Measurements from ENCODE around the gene CEBPA. TPM values are rescaled to one million over a fixed set of nuclear protein-coding genes. Genes with fewer than 3 reads are reported as not detected.

Gene CEBPA
- total RNA-seq, 5 donors from 2014 or later (not counting 1 experiment from before 2014, with no cell fraction given), result 1.1 to 2.1 (median 1.8) TPM

- Histone ChIP-seq H3K36me3 (ENCODE audit: control insufficient read depth in 2 of 2, extremely low read depth in 1 of 2, insufficient read depth in 1 of 2, low read length in 1 of 2) (no peaks in the 10 kb centered on the region), H3K27ac (ENCODE audit: low read length) (no peak overlapping the region), H3K9me3 (no peaks in the 10 kb centered on the region), H3K27me3 (replicated peaks in 1 of 2; ENCODE audit: control insufficient read depth in 2 of 2, extremely low read depth in 1 of 2, insufficient read depth in 2 of 2, low read length in 1 of 2) (peaks cover 0 to 24% of the 10 kb centered on the region in 2 experiments), H3K4me3 (ENCODE audit: control insufficient read depth in 1 of 2, extremely low read depth in 1 of 2, low read length in 1 of 2) (no peak overlapping the region), H3K4me1 (ENCODE audit: control insufficient read depth in 1 of 2, extremely low read depth in 1 of 2, insufficient read depth in 2 of 2, low read length in 2 of 2) (peaks cover 0 to 6% of the 10 kb centered on the region in 2 experiments)
- WGBS (ENCODE audit: insufficient coverage), result 86% methylated on average over 23 of the region's 26 CpGs
- no peak overlapping the region for H3K4me3 Mint-ChIP-seq
- no peak overlapping the region for H3K27ac Mint-ChIP-seq
- H3K4me1 Mint-ChIP-seq, result peaks cover 0 to 9% (median 4%) of the 10 kb centered on the region in 3 donors
- CTCF ChIA-PET, result no interaction called here
- DNase-seq (no peak), ATAC-seq (replicated peaks in 1 of 4) (no peak)
- no peaks in the 10 kb centered on the region for H3K36me3 Mint-ChIP-seq
- H3K9me3 Mint-ChIP-seq, result no peaks in the 10 kb centered on the region
- POLR2A ChIA-PET, result no interaction called here
- no peaks in the 10 kb centered on the region for H3K27me3 Mint-ChIP-seq
Measured at GRCh38 chr19:33273065-33273736, 29.1 kb downstream of the CEBPA start.

- Histone ChIP-seq H3K27me3 (replicated peaks in 1 of 2; ENCODE audit: control insufficient read depth in 2 of 2, extremely low read depth in 1 of 2, insufficient read depth in 2 of 2, low read length in 1 of 2) (peaks cover 0 to 21% of the 10 kb centered on the region in 2 experiments), H3K4me1 (ENCODE audit: control insufficient read depth in 1 of 2, extremely low read depth in 1 of 2, insufficient read depth in 2 of 2, low read length in 2 of 2) (peaks cover 0 to 6% of the 10 kb centered on the region in 2 experiments), H3K4me3 (ENCODE audit: control insufficient read depth in 1 of 2, extremely low read depth in 1 of 2, low read length in 1 of 2) (no peak overlapping the region), H3K9me3 (no peaks in the 10 kb centered on the region), H3K27ac (ENCODE audit: low read length) (no peak overlapping the region), H3K36me3 (ENCODE audit: control insufficient read depth in 2 of 2, extremely low read depth in 1 of 2, insufficient read depth in 1 of 2, low read length in 1 of 2) (no peaks in the 10 kb centered on the region)
- Mint-ChIP-seq H3K27ac (no peak overlapping the region), H3K9me3 (no peaks in the 10 kb centered on the region), H3K27me3 (no peaks in the 10 kb centered on the region), H3K4me1 (peaks cover 0 to 9% (median 4%) of the 10 kb centered on the region in 3 donors), H3K4me3 (no peak overlapping the region), H3K36me3 (no peaks in the 10 kb centered on the region)
- 90% methylated on average over 7 of the region's 12 CpGs for WGBS (ENCODE audit: insufficient coverage)
- no peak for ATAC-seq (replicated peaks in 1 of 4)
- POLR2A ChIA-PET, result no interaction called here
- CTCF ChIA-PET, result interaction anchor here in 1 of 2 donors (1.1 kb wide), 1 partner anchor 17 kb away, joined by 6 read pairs; no protein-coding TSS in a partner anchor
- DNase-seq, result no peak
Measured at GRCh38 chr19:33271246-33272021, 30.9 kb downstream of the CEBPA start.

GRCh38 chr19:33270769-33271168 is 31.6 kb downstream of the CEBPA start:
- Mint-ChIP-seq H3K36me3 (no peaks in the 10 kb centered on the region), H3K27ac (no peak overlapping the region), H3K27me3 (no peaks in the 10 kb centered on the region), H3K4me1 (peaks cover 0 to 9% (median 4%) of the 10 kb centered on the region in 3 donors), H3K4me3 (no peak overlapping the region), H3K9me3 (no peaks in the 10 kb centered on the region)
- no peak overlapping the region for H3K27ac ChIP-seq (ENCODE audit: low read length)
- H3K27me3 ChIP-seq (replicated peaks in 1 of 2; ENCODE audit: control insufficient read depth in 2 of 2, extremely low read depth in 1 of 2, insufficient read depth in 2 of 2, low read length in 1 of 2), result peaks cover 0 to 21% of the 10 kb centered on the region in 2 experiments
- H3K4me3 ChIP-seq (ENCODE audit: control insufficient read depth in 1 of 2, extremely low read depth in 1 of 2, low read length in 1 of 2), result no peak overlapping the region
- no peaks in the 10 kb centered on the region for H3K36me3 ChIP-seq (ENCODE audit: control insufficient read depth in 2 of 2, extremely low read depth in 1 of 2, insufficient read depth in 1 of 2, low read length in 1 of 2)
- POLR2A ChIA-PET, result no interaction called here
- CTCF ChIA-PET, result no interaction called here
- H3K4me1 ChIP-seq (ENCODE audit: control insufficient read depth in 1 of 2, extremely low read depth in 1 of 2, insufficient read depth in 2 of 2, low read length in 2 of 2), result peaks cover 0 to 6% of the 10 kb centered on the region in 2 experiments
- no peaks in the 10 kb centered on the region for H3K9me3 ChIP-seq
- WGBS (ENCODE audit: insufficient coverage), result no CpG with 5 or more reads among the region's 1 CpG
- ATAC-seq (replicated peaks in 1 of 4) (no peak), DNase-seq (no peak)

- no peaks in the 10 kb centered on the region for H3K9me3 Mint-ChIP-seq
- peaks cover 0 to 5% (median 1%) of the 10 kb centered on the region in 3 donors for H3K4me1 Mint-ChIP-seq
- ChIA-PET CTCF (no interaction called here), POLR2A (no interaction called here)
- peaks cover 10% of the 10 kb centered on the region in 2 donors for H3K27me3 Mint-ChIP-seq
- no peak overlapping the region for H3K4me3 Mint-ChIP-seq
- peaks cover 0 to 5% of the 10 kb centered on the region in 2 experiments for H3K4me1 ChIP-seq (ENCODE audit: control insufficient read depth in 1 of 2, extremely low read depth in 1 of 2, insufficient read depth in 2 of 2, low read length in 2 of 2)
- H3K9me3 ChIP-seq, result no peaks in the 10 kb centered on the region
- H3K36me3 Mint-ChIP-seq, result no peaks in the 10 kb centered on the region
- DNase-seq (no peak), ATAC-seq (replicated peaks in 1 of 4) (no peak)
- 83% methylated on average over 7 of the region's 10 CpGs for WGBS (ENCODE audit: insufficient coverage)
- H3K4me3 ChIP-seq (ENCODE audit: control insufficient read depth in 1 of 2, extremely low read depth in 1 of 2, low read length in 1 of 2), result no peak overlapping the region
- no peak overlapping the region for H3K27ac Mint-ChIP-seq
- peaks cover 0 to 26% of the 10 kb centered on the region in 2 experiments for H3K27me3 ChIP-seq (replicated peaks in 1 of 2; ENCODE audit: control insufficient read depth in 2 of 2, extremely low read depth in 1 of 2, insufficient read depth in 2 of 2, low read length in 1 of 2)
- no peaks in the 10 kb centered on the region for H3K36me3 ChIP-seq (ENCODE audit: control insufficient read depth in 2 of 2, extremely low read depth in 1 of 2, insufficient read depth in 1 of 2, low read length in 1 of 2)
- H3K27ac ChIP-seq (ENCODE audit: low read length), result no peak overlapping the region
Measured at GRCh38 chr19:33269016-33269415, 33.3 kb downstream of the CEBPA start.

- ATAC-seq (replicated peaks in 1 of 4) (no peak), DNase-seq (no peak)
- WGBS (ENCODE audit: insufficient coverage), result 72% methylated on average over 21 of the region's 22 CpGs
- H3K4me1 Mint-ChIP-seq, result peaks cover 0 to 3% (median 0%) of the 10 kb centered on the region in 3 donors
- POLR2A ChIA-PET, result no interaction called here
- peaks cover 10% of the 10 kb centered on the region in 2 donors for H3K27me3 Mint-ChIP-seq
- H3K27ac Mint-ChIP-seq, result no peak overlapping the region
- no peaks in the 10 kb centered on the region for H3K36me3 Mint-ChIP-seq
- H3K27me3 ChIP-seq (replicated peaks in 1 of 2; ENCODE audit: control insufficient read depth in 2 of 2, extremely low read depth in 1 of 2, insufficient read depth in 2 of 2, low read length in 1 of 2), result peaks cover 0 to 26% of the 10 kb centered on the region in 2 experiments
- H3K9me3 ChIP-seq, result no peaks in the 10 kb centered on the region
- H3K4me1 ChIP-seq (ENCODE audit: control insufficient read depth in 1 of 2, extremely low read depth in 1 of 2, insufficient read depth in 2 of 2, low read length in 2 of 2), result no peaks in the 10 kb centered on the region
- no peak overlapping the region for H3K4me3 ChIP-seq (ENCODE audit: control insufficient read depth in 1 of 2, extremely low read depth in 1 of 2, low read length in 1 of 2)
- H3K27ac ChIP-seq (ENCODE audit: low read length), result no peak overlapping the region
- no peak overlapping the region for H3K4me3 Mint-ChIP-seq
- H3K9me3 Mint-ChIP-seq, result no peaks in the 10 kb centered on the region
- CTCF ChIA-PET, result no interaction called here
- no peaks in the 10 kb centered on the region for H3K36me3 ChIP-seq (ENCODE audit: control insufficient read depth in 2 of 2, extremely low read depth in 1 of 2, insufficient read depth in 1 of 2, low read length in 1 of 2)
Measured at GRCh38 chr19:33268162-33268991, 34.0 kb downstream of the CEBPA start.

- H3K9me3 Mint-ChIP-seq, result no peaks in the 10 kb centered on the region
- ATAC-seq (replicated peaks in 1 of 4) (no peak), DNase-seq (no peak)
- no peak overlapping the region for H3K27ac Mint-ChIP-seq
- Histone ChIP-seq H3K4me3 (ENCODE audit: control insufficient read depth in 1 of 2, extremely low read depth in 1 of 2, low read length in 1 of 2) (no peak overlapping the region), H3K4me1 (ENCODE audit: control insufficient read depth in 1 of 2, extremely low read depth in 1 of 2, insufficient read depth in 2 of 2, low read length in 2 of 2) (no peaks in the 10 kb centered on the region), H3K9me3 (no peaks in the 10 kb centered on the region), H3K27ac (ENCODE audit: low read length) (no peak overlapping the region), H3K27me3 (replicated peaks in 1 of 2; ENCODE audit: control insufficient read depth in 2 of 2, extremely low read depth in 1 of 2, insufficient read depth in 2 of 2, low read length in 1 of 2) (peaks cover 0 to 25% of the 10 kb centered on the region in 2 experiments), H3K36me3 (ENCODE audit: control insufficient read depth in 2 of 2, extremely low read depth in 1 of 2, insufficient read depth in 1 of 2, low read length in 1 of 2) (no peaks in the 10 kb centered on the region)
- no peak overlapping the region for H3K4me3 Mint-ChIP-seq
- no peaks in the 10 kb centered on the region for H3K36me3 Mint-ChIP-seq
- ChIA-PET POLR2A (no interaction called here), CTCF (no interaction called here)
- peaks cover 0 to under 1% (median 0%) of the 10 kb centered on the region in 3 donors for H3K4me1 Mint-ChIP-seq
- H3K27me3 Mint-ChIP-seq, result peaks cover 10% of the 10 kb centered on the region in 2 donors
- WGBS (ENCODE audit: insufficient coverage), result 68% methylated on average over 7 of the region's 14 CpGs
Measured at GRCh38 chr19:33267706-33268105, 34.6 kb downstream of the CEBPA start.

Data from T-cell (primary cell).